Fibroblast of villous mesenchyme (primary cell): Measurements from ENCODE around the gene RIOX2. TPM values are rescaled to one million over a fixed set of nuclear protein-coding genes. Genes with fewer than 3 reads are reported as not detected.

Experiments used
- DNase-seq: peaks from one replicate; pipeline ENCODE4 v3.0.0-alpha.2; 2010; ENCODE audit warnings: low read depth
- H3K4me3 ChIP-seq: 2 replicates; pipeline ENCODE4 v1.5.1; 2011; ENCODE audit warnings: low read depth, mild to moderate bottlenecking, low read length
- CTCF ChIP-seq: IDR thresholded peaks from 2 replicates; pipeline ENCODE4 v1.5.1; 2012; ENCODE audit warnings: low read depth, mild to moderate bottlenecking, low read length; ENCODE audit not compliant: insufficient read depth
- total RNA-seq: library from RNA; depleted of rRNA; stranded (reverse); fragments of >200 nt; gene quantifications from 2 replicates; pipeline ENCODE4 v1.2.3, GENCODE V29; 2012

RIOX2 gene
- total RNA-seq, 1 donor = 34.1 TPM

- no peak for TF ChIP-seq CTCF
- no peak overlapping the region for H3K4me3 ChIP-seq
- DNase-seq = peak; percentile 49
These were observed 38.1 kb upstream of the RIOX2 start for GRCh38 chr3:98010194-98010882.

- TF ChIP-seq CTCF = no peak
- DNase-seq = no peak
- H3K4me3 ChIP-seq = no peak overlapping the region
These were observed 36.6 kb upstream of the RIOX2 start for GRCh38 chr3:98008855-98009254.

- DNase-seq = no peak
- TF ChIP-seq CTCF = no peak
- H3K4me3 ChIP-seq = no peak overlapping the region
These were observed 33.2 kb upstream of the RIOX2 start for GRCh38 chr3:98005438-98005837.

- DNase-seq = no peak
- no peak overlapping the region for H3K4me3 ChIP-seq
- TF ChIP-seq CTCF = no peak
These were observed 32.5 kb upstream of the RIOX2 start for GRCh38 chr3:98004721-98005120.

- no peak for TF ChIP-seq CTCF
- H3K4me3 ChIP-seq = no peak overlapping the region
- no peak for DNase-seq
These were observed 31.2 kb upstream of the RIOX2 start for GRCh38 chr3:98003306-98003969.

GRCh38 chr3:98002717-98003116, 30.5 kb upstream of the RIOX2 start:
- DNase-seq = no peak
- H3K4me3 ChIP-seq = no peak overlapping the region
- no peak for TF ChIP-seq CTCF
